Heart right ventricle (tissue), 16 donors: ENCODE results near the gene TCF4. TPM values are rescaled to one million over a fixed set of nuclear protein-coding genes. Genes with fewer than 3 reads are reported as not detected.
A peak's percentile ranks its signal among the peaks of the same experiment; 100 is the strongest.

Experiments
- ATAC-seq, 8 donors: fragments of 200-7000 bp; cut with Tn5 transposase; one replicate each; pipeline ENCODE4 v1.9.1; 2020; ENCODE audit warnings: mild to moderate bottlenecking in 8 of 8, moderate library complexity in 8 of 8, moderate number of reproducible peaks in 1 of 8
- DNase-seq, 2 donors: peaks; one replicate each; pipeline ENCODE4 v3.0.0-alpha.2; 2020
- H3K27ac ChIP-seq, 10 donors: fragments of 200-600 bp; sonication (generic) in 2 of 10; one replicate each; pipeline versions ENCODE4 v1.5.0 to v1.8.0; 2020 to 2022; ENCODE audit warnings: mild to moderate bottlenecking in 3 of 10
- H3K27me3 ChIP-seq, 7 donors: fragments of 200-600 bp; one replicate each; pipeline ENCODE4 v1.8.0; 2021 to 2022; ENCODE audit warnings: mild to moderate bottlenecking in 2 of 7
- H3K36me3 ChIP-seq, 9 donors: fragments of 200-600 bp; sonication (generic) in 1 of 9; one replicate each; pipeline versions ENCODE4 v1.5.0 to v1.8.0; 2020 to 2022; ENCODE audit warnings: mild to moderate bottlenecking in 2 of 9
- H3K4me1 ChIP-seq, 9 donors: fragments of 200-600 bp; sonication (generic) in 1 of 9; one replicate each; pipeline versions ENCODE4 v1.5.0 to v1.8.0; 2020 to 2022; ENCODE audit warnings: mild to moderate bottlenecking in 4 of 9
- H3K4me3 ChIP-seq, 10 donors: fragments of 200-600 bp; sonication (generic) in 2 of 10; one replicate each; pipeline versions ENCODE4 v1.5.0 to v1.8.0; 2020 to 2022; ENCODE audit warnings: mild to moderate bottlenecking in 7 of 10, moderate library complexity in 2 of 10
- H3K9me3 ChIP-seq, 11 donors: fragments of 200-600 bp in 10 of 11; sonication (generic) in 2 of 11; one replicate each; pipeline versions ENCODE4 v1.5.0 to v1.8.0; 2013 to 2022; ENCODE audit warnings: mild to moderate bottlenecking in 2 of 11, control low read depth in 1 of 11, moderate library complexity in 1 of 11
- CTCF ChIP-seq, 9 donors: fragments of 200-600 bp; sonication (generic) in 2 of 9; IDR thresholded peaks; one replicate each; pipeline versions ENCODE4 v1.5.0 to v1.8.0; 2021 to 2022; ENCODE audit warnings: antibody characterized with exemption in 9 of 9, mild to moderate bottlenecking in 5 of 9, moderate library complexity in 1 of 9
- WGBS, 2 donors: extraction: QIAGEN DNeasy Blood & Tissue Kit; methylation state at CpG; one replicate each; pipeline ENCODE4 v1.1.7; 2013; ENCODE audit warnings: inconsistent platforms in 1 of 2; 5-methylcytosine and 5-hydroxymethylcytosine counted together
- intact Hi-C, 10 donors: fragments of 100-400 bp; cut with DNase I; formaldehyde crosslinking; loops; one replicate each; pipeline versions ENCODE4 v1.11.1 to v1.14.2; 2022
- polyA plus RNA-seq, 2 donors: library from polyadenylated mRNA; stranded (reverse); fragments of 200-250 nt; gene quantifications; one replicate each; pipeline ENCODE4 v1.2.3, GENCODE V29; 2013
- total RNA-seq, 10 donors: library from RNA; stranded (reverse); fragmentation: NEBNext Ultra II Directional in 3 of 10; extraction: Animal tissue kit (Norgen Biotek cat#: 25700) in 3 of 10; gene quantifications; one replicate each; pipeline versions ENCODE4 v1.2.1 to v1.2.4, GENCODE V29; 2021 to 2023
- donor health status: Arrhythmogenic right ventricular cardiomyopathy.
- donor health status: ischemic (EF 13 %, LVEDD 7.1; RV severe dilation, severe dysfunction).
- donor health status: healthy with polysubstance abuse.
- donor health status: DM: no; HTN: yes; CAD: no.
- donor health status: DM: no; HTN: no; CAD: no.
- donor health status: ischemic (EF 25% LVEDD 6.9; RV normal size, moderate dysfunction).
- donor health status: ischemic (EF 25% LVEDD 5.7; RV mildly dilated, moderate dysfunction).
- donor health status: healthy.
- donor health status: DM: yes; HTN: yes; CAD: no.
- donor health status: Ischemic cardiomyopathy.
- donor health status: ischemic (EF 35%, LVEDD 5.7; RV mildly dilated, moderate dysfunction).
- donor health status: nonischemic (EF 11% LVEDD 7.7; RV severe dilation, severe dysfunction).
- donor health status: DM: yes; HTN: yes; CAD: no.
- donor health status: PGD.
- donor health status: ischemic (EF 29% LVEDD 5.4; RV normal size, mild dysfunction).
- donor health status: nonischemic (EF 23%, LVEDD 6.1; RV moderate dilation, normal function).

Gene TCF4
- total and polyA plus RNA-seq, 12 donors: 12.6 to 90.1 (median 65.5) TPM

- peaks cover 0 to 85% (median 45%) of the 10 kb centered on the region in 9 donors for H3K4me1 ChIP-seq
- H3K27ac ChIP-seq: peak overlapping the region in 3 of 10 donors; percentile 11 to 28 (median 19)
- H3K27me3 ChIP-seq: no peaks in the 10 kb centered on the region
- WGBS, 2 donors: 45 to 56% methylated on average over 4 of the region's 4 CpGs
- H3K36me3 ChIP-seq: peaks cover 0 to 15% (median 0%) of the 10 kb centered on the region in 9 donors
- peak in 1 of 8 donors; percentile 47 for ATAC-seq
- H3K4me3 ChIP-seq: no peak overlapping the region
- no peak for DNase-seq
- intact Hi-C loops: loop anchor here in 7 of 10 donors (2.0 to 10.0 kb wide), 10 partner anchors 55 to 995 kb away; no protein-coding TSS in a partner anchor
- H3K9me3 ChIP-seq: no peaks in the 10 kb centered on the region
- TF ChIP-seq CTCF (IDR thresholded peaks at IDR 0.05): no peak
Measured at GRCh38 chr18:55579501-55580270, 8.3 kb downstream of the TCF4 start.

- intact Hi-C loops: loop anchor here in 1 of 10 donors (2.0 kb wide), 1 partner anchor 31 kb away; no protein-coding TSS in a partner anchor
- Histone ChIP-seq H3K27me3 (no peaks in the 10 kb centered on the region), H3K4me1 (peaks cover 0 to 68% (median 34%) of the 10 kb centered on the region in 9 donors), H3K4me3 (no peak overlapping the region), H3K9me3 (no peaks in the 10 kb centered on the region), H3K36me3 (peaks cover 0 to 10% (median 0%) of the 10 kb centered on the region in 9 donors), H3K27ac (no peak overlapping the region)
- DNase-seq: no peak
- TF ChIP-seq CTCF (IDR thresholded peaks at IDR 0.05): peak in 4 of 9 donors; percentile 12 to 32 (median 18)
- no peak for ATAC-seq
- WGBS, 2 donors: 67 to 79% methylated on average over 6 of the region's 6 CpGs
Measured at GRCh38 chr18:55577812-55578539, 10.0 kb downstream of the TCF4 start.

- DNase-seq (no peak), ATAC-seq (no peak)
- Histone ChIP-seq H3K36me3 (peaks cover 0 to 10% (median 0%) of the 10 kb centered on the region in 9 donors), H3K4me3 (no peak overlapping the region), H3K27me3 (no peaks in the 10 kb centered on the region), H3K9me3 (no peaks in the 10 kb centered on the region), H3K4me1 (peaks cover 0 to 66% (median 24%) of the 10 kb centered on the region in 9 donors), H3K27ac (peak overlapping the region in 3 of 10 donors; percentile 3 to 46 (median 32))
- 92 to 93% methylated on average over 3 of the region's 3 CpGs for WGBS, 2 donors
- intact Hi-C loops: loop anchor here in 1 of 10 donors (2.0 kb wide), 1 partner anchor 29 kb away; no protein-coding TSS in a partner anchor
- no peak for TF ChIP-seq CTCF (IDR thresholded peaks at IDR 0.05)
Measured at GRCh38 chr18:55576001-55576400, 12.0 kb downstream of the TCF4 start.

GRCh38 chr18:55575066-55575465 lies 12.9 kb downstream of the TCF4 start:
- H3K27me3 ChIP-seq: no peaks in the 10 kb centered on the region
- no peak overlapping the region for H3K4me3 ChIP-seq
- no peak for TF ChIP-seq CTCF (IDR thresholded peaks at IDR 0.05)
- intact Hi-C loops: no loop called here
- no peaks in the 10 kb centered on the region for H3K9me3 ChIP-seq
- WGBS, 2 donors: 92 to 98% methylated on average over 1 of the region's 1 CpG
- H3K36me3 ChIP-seq: peaks cover 0 to 10% (median 0%) of the 10 kb centered on the region in 9 donors
- ATAC-seq (no peak), DNase-seq (no peak)
- no peak overlapping the region for H3K27ac ChIP-seq
- peaks cover 0 to 60% (median 19%) of the 10 kb centered on the region in 9 donors for H3K4me1 ChIP-seq
